Measurements from ENCODE around the gene NEDD8. TPM values are rescaled to one million over a fixed set of nuclear protein-coding genes. Genes with fewer than 3 reads are reported as not detected.

NEDD8 gene
- total RNA-seq, 4 donors from 2014 or later: 68.6 to 109 (median 98.3) TPM

GRCh38 chr14:24236689-24237462 is 4.7 kb upstream of the NEDD8 start:
- H3K27me3 ChIP-seq: no peaks in the 10 kb centered on the region
- no peaks in the 10 kb centered on the region for H3K9me3 ChIP-seq
- no peak overlapping the region for H3K27ac ChIP-seq
- H3K36me3 ChIP-seq: peaks cover 6 to 60% (median 9%) of the 10 kb centered on the region in 3 donors
- H3K4me3 ChIP-seq: no peak overlapping the region
- DNase-seq (ENCODE audit: low spot score in 2 of 2): no peak
- TF ChIP-seq EP300 (IDR thresholded peaks at IDR 0.05): no peak
- no peak for TF ChIP-seq POLR2A (IDR thresholded peaks at IDR 0.05)
- TF ChIP-seq CTCF (IDR thresholded peaks at IDR 0.05): no peak
- peaks cover 0 to 70% (median 34%) of the 10 kb centered on the region in 4 donors for H3K4me1 ChIP-seq
- WGBS, 2 donors: 91 to 96% methylated on average over 6 of the region's 6 CpGs

- H3K4me1 ChIP-seq: peaks cover 0 to 70% (median 35%) of the 10 kb centered on the region in 4 donors
- no peaks in the 10 kb centered on the region for H3K9me3 ChIP-seq
- H3K27ac ChIP-seq: no peak overlapping the region
- no peak for DNase-seq (ENCODE audit: low spot score in 2 of 2)
- H3K36me3 ChIP-seq: peaks cover 6 to 59% (median 9%) of the 10 kb centered on the region in 3 donors
- 85 to 95% methylated on average over 5 of the region's 5 CpGs for WGBS, 2 donors
- TF ChIP-seq CTCF (IDR thresholded peaks at IDR 0.05) (no peak), POLR2A (IDR thresholded peaks at IDR 0.05) (no peak), EP300 (IDR thresholded peaks at IDR 0.05) (no peak)
- H3K27me3 ChIP-seq: no peaks in the 10 kb centered on the region
- H3K4me3 ChIP-seq: no peak overlapping the region
Measured at GRCh38 chr14:24235804-24236688, 3.9 kb upstream of the NEDD8 start.

- no peak for DNase-seq (ENCODE audit: low spot score in 2 of 2)
- Histone ChIP-seq H3K9me3 (no peaks in the 10 kb centered on the region), H3K36me3 (peaks cover 0 to 42% (median 0%) of the 10 kb centered on the region in 3 donors), H3K27ac (no peak overlapping the region), H3K4me3 (no peak overlapping the region), H3K4me1 (peaks cover 0 to 58% (median 24%) of the 10 kb centered on the region in 4 donors), H3K27me3 (no peaks in the 10 kb centered on the region)
- TF ChIP-seq EP300 (IDR thresholded peaks at IDR 0.05) (no peak), CTCF (IDR thresholded peaks at IDR 0.05) (no peak), POLR2A (IDR thresholded peaks at IDR 0.05) (no peak)
- WGBS, 2 donors: 84 to 91% methylated on average over 3 of the region's 3 CpGs
Measured at GRCh38 chr14:24234095-24235005, 2.2 kb upstream of the NEDD8 start.

- TF ChIP-seq CTCF (IDR thresholded peaks at IDR 0.05) (no peak), POLR2A (IDR thresholded peaks at IDR 0.05) (no peak), EP300 (IDR thresholded peaks at IDR 0.05) (no peak)
- Histone ChIP-seq H3K27me3 (no peaks in the 10 kb centered on the region), H3K36me3 (peaks cover 0 to 33% (median 0%) of the 10 kb centered on the region in 3 donors), H3K4me1 (peaks cover 0 to 50% (median 23%) of the 10 kb centered on the region in 4 donors), H3K4me3 (peak overlapping the region; percentile 51 to 98 (median 88)), H3K9me3 (no peaks in the 10 kb centered on the region), H3K27ac (peak overlapping the region; percentile 80 to 94 (median 89))
- 63 to 74% methylated on average over 2 of the region's 2 CpGs for WGBS, 2 donors
- no peak for DNase-seq (ENCODE audit: low spot score in 2 of 2)
Measured at GRCh38 chr14:24233538-24233866, 1.3 kb upstream of the NEDD8 start.
